BLaER1 treated with 17β-estradiol and CSF1 and Interleukin-3, amounts not matched to agents 10 nM and 100 nM (cell line): ENCODE results near the gene TK1.

Source experiments
- H3K27ac ChIP-seq, 11 experiments: shearing (Covaris generic); formaldehyde crosslinking; 2 replicates each; pipeline ENCODE4 v1.8.1; 2022
- H3K27me3 ChIP-seq, 11 experiments: shearing (Covaris generic); formaldehyde crosslinking; 2 replicates each; pipeline ENCODE4 v1.8.1; 2022
- H3K36me3 ChIP-seq, 11 experiments: shearing (Covaris generic); formaldehyde crosslinking; 2 replicates each; pipeline ENCODE4 v1.8.1; 2022
- H3K4me1 ChIP-seq, 10 experiments: shearing (Covaris generic); formaldehyde crosslinking; 2 replicates each; pipeline ENCODE4 v1.8.1; 2022
- H3K4me2 ChIP-seq, 11 experiments: shearing (Covaris generic); formaldehyde crosslinking; 2 replicates each; pipeline ENCODE4 v1.8.1; 2022
- H3K4me3 ChIP-seq, 10 experiments: shearing (Covaris generic); formaldehyde crosslinking; 2 replicates each; pipeline ENCODE4 v1.8.1; 2022
- H3K9ac ChIP-seq, 11 experiments: shearing (Covaris generic); formaldehyde crosslinking; 2 replicates each; pipeline ENCODE4 v1.8.1; 2022
- H3K9me3 ChIP-seq, 11 experiments: shearing (Covaris generic); formaldehyde crosslinking; replicated peaks in 1 of 11; 2 replicates each; pipeline ENCODE4 v1.8.1; 2022
- H4K20me1 ChIP-seq, 11 experiments: shearing (Covaris generic); formaldehyde crosslinking; 2 replicates each; pipeline ENCODE4 v1.8.1; 2022
- Cebpa-rat ChIP-seq, 11 experiments: shearing (Covaris generic); IDR thresholded peaks; 2 replicates each; pipeline ENCODE4 v1.8.1; 2022

Gene TK1

DNA sequence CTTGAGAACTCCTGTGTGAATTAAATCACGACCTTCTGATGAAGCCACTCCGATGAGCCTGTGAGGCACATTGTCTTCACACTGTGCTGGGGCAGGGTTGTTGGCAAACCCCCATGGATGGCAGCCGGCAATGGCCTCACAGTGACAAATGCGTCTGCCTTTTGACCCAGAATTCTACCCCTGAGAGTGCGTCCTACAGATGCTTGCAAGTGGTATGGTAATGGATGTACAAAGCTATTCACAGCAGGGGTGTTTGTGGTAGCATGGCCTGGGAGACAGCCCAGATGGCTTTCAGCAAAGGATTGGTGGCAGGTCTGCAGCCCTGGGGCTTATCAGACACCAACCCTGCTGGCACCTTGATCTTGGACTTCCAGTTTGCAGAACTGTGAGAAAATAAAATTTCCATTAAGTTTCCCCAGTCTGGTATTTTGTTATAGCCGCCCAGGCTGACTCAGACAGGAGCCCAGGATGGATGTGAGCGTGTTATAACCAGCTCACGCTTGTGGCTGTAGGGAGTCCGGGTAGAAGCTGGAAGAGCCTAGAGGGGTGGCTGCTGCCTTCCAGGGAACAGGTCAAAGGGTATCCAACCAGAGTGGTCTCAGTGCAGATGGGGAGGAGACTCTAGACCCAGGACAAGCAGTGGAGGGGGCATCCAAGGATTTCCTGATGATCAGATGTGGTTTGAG, 10.4 kb upstream of the TK1 start:
- H4K20me1 ChIP-seq = peaks cover 0 to 4% (median 0%) of the 10 kb centered on the region in 11 experiments; a peak in 2 of 22 replicates
- H3K36me3 ChIP-seq = peaks cover 39 to 80% (median 72%) of the 10 kb centered on the region in 11 experiments
- H3K4me3 ChIP-seq = no peak overlapping the region; a peak in 1 of 20 replicates
- peak overlapping the region; percentile 22 to 80 (median 72); a peak in 12 of 22 replicates for H3K9ac ChIP-seq
- H3K4me1 ChIP-seq = peaks cover 32 to 65% (median 50%) of the 10 kb centered on the region in 10 experiments
- peaks cover 0 to 22% (median 12%) of the 10 kb centered on the region in 11 experiments; a peak in 15 of 22 replicates for H3K9me3 ChIP-seq
- no peaks in the 10 kb centered on the region for H3K27me3 ChIP-seq
- H3K27ac ChIP-seq = peak overlapping the region; percentile 55 to 90 (median 87); a peak in 21 of 22 replicates
- TF ChIP-seq Cebpa-rat (IDR thresholded peaks at IDR 0.05) = no peak
- peak overlapping the region; percentile 55 to 92 (median 80); a peak in 20 of 22 replicates for H3K4me2 ChIP-seq

DNA sequence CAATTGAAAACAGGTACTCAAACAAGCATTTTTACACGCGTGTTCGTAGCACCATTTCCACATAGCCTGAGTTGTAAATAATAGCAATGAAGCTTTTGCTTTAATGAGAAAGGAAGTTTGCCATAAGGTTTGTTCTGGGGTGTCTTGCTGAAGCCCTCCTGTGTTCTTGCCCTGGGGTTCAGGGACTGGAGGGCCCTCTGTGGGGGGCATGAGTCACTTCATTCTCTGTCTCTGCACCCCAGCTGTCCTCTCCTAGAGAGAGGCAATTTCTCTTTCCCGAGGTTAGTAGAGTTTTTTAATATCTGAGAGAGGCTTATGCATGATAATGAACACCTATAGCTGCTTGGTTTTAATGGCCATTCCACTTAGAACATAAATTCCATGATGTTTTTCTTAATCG, 9.9 kb upstream of the TK1 start:
- Histone ChIP-seq H3K9ac (peak overlapping the region in 2 of 11 experiments; percentile 75; a peak in 3 of 22 replicates), H3K27ac (peak overlapping the region in 10 of 11 experiments; percentile 80 to 90 (median 87); a peak in 16 of 22 replicates)
- no peak for TF ChIP-seq Cebpa-rat (IDR thresholded peaks at IDR 0.05)

DNA sequence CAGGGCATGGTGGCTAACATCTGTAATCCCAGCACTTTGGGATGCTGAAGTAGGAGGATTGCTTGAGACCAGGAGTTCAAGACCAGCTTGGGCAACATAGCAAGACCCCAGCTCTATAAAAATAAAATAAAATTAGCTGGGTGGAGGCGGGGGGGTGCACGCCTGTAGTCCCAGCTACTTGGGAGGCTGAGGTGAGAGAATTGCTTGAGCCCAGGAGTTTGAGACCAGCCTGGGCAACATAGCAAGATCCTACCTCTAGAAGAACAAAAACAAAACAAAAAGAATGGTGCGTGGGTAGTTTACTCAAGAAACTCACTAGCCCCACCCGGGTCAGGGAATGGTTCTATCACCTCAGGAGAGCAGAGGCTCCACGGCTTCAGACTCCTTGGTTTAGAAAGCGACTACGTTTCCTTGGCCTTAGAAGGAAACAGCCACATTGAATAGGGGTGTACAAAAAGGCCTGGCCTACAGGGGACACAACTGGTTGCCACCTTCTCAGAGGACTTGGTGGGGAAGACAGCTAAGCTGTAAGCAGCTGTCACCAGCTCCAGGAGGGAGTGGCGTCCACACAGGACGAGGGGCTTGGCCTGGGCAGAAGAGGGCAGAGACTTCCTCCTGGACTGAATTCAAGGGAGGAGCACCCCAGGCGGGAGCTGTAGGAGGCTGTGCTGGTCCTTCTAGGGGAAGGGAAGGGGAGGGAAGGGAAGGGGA, 716 bp downstream of the TK1 start:
- no peak for TF ChIP-seq Cebpa-rat (IDR thresholded peaks at IDR 0.05)
- Histone ChIP-seq H3K4me2 (peak overlapping the region; percentile 84 to 99 (median 93)), H3K27ac (peak overlapping the region in 8 of 11 experiments; percentile 62 to 93 (median 88); a peak in 11 of 22 replicates), H3K9ac (peak overlapping the region in 9 of 11 experiments; percentile 73 to 92 (median 89); a peak in 17 of 22 replicates), H3K36me3 (peaks cover 7 to 67% (median 49%) of the 10 kb centered on the region in 11 experiments; a peak in 21 of 22 replicates), H3K4me1 (peaks cover 57 to 88% (median 77%) of the 10 kb centered on the region in 10 experiments), H3K9me3 (no peaks in the 10 kb centered on the region), H3K27me3 (no peaks in the 10 kb centered on the region), H4K20me1 (peaks cover 0 to 39% (median 14%) of the 10 kb centered on the region in 11 experiments; a peak in 12 of 22 replicates), H3K4me3 (peak overlapping the region in 8 of 10 experiments; percentile 65 to 78 (median 72); a peak in 16 of 20 replicates)

More for the DNA sequence above, 9.9 kb upstream of the TK1 start:
- H4K20me1 ChIP-seq = peaks cover 0 to 7% (median 0%) of the 10 kb centered on the region in 11 experiments; a peak in 2 of 22 replicates
- H3K4me1 ChIP-seq = peaks cover 33 to 71% (median 50%) of the 10 kb centered on the region in 10 experiments
- peak overlapping the region in 7 of 11 experiments; percentile 3 to 92 (median 82); a peak in 7 of 22 replicates for H3K4me2 ChIP-seq
- H3K4me3 ChIP-seq = no peak overlapping the region
- no peaks in the 10 kb centered on the region for H3K27me3 ChIP-seq
- peaks cover 44 to 85% (median 75%) of the 10 kb centered on the region in 11 experiments for H3K36me3 ChIP-seq
- peaks cover 0 to 22% (median 12%) of the 10 kb centered on the region in 11 experiments; a peak in 15 of 22 replicates for H3K9me3 ChIP-seq

DNA sequence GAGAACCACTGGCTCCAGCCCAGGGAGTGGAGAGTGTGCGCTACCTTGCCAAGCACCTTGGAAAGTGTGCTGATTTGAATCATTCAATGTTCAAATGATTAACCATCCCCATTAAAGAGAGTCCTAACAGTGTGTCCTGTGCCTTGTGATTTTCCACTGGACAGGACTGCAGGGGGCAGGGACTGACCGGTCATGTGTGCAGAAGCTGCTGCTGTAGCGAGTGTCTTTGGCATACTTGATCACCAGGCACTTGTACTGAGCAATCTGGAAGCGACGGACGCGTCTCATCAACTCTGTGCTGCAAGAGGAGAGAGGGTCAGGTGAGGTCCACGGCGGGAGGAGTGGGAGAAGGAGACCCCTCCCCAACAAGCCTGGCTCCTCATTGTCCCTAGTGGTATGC, 2.0 kb downstream of the TK1 start:
- H3K36me3 ChIP-seq = peaks cover 0 to 65% (median 49%) of the 10 kb centered on the region in 11 experiments; a peak in 18 of 22 replicates
- peak overlapping the region in 6 of 11 experiments; percentile 37 to 91 (median 88); a peak in 8 of 22 replicates for H3K9ac ChIP-seq
- H4K20me1 ChIP-seq = peaks cover 0 to 42% (median 9%) of the 10 kb centered on the region in 11 experiments; a peak in 10 of 22 replicates
- peak overlapping the region in 10 of 11 experiments; percentile 84 to 96 (median 92); a peak in 18 of 22 replicates for H3K4me2 ChIP-seq
- H3K9me3 ChIP-seq = no peaks in the 10 kb centered on the region
- no peak for TF ChIP-seq Cebpa-rat (IDR thresholded peaks at IDR 0.05)
- peaks cover 58 to 88% (median 77%) of the 10 kb centered on the region in 10 experiments for H3K4me1 ChIP-seq
- H3K27me3 ChIP-seq = no peaks in the 10 kb centered on the region
- H3K27ac ChIP-seq = no peak overlapping the region
- H3K4me3 ChIP-seq = peak overlapping the region in 4 of 10 experiments; percentile 6 to 78 (median 70); a peak in 3 of 20 replicates

DNA sequence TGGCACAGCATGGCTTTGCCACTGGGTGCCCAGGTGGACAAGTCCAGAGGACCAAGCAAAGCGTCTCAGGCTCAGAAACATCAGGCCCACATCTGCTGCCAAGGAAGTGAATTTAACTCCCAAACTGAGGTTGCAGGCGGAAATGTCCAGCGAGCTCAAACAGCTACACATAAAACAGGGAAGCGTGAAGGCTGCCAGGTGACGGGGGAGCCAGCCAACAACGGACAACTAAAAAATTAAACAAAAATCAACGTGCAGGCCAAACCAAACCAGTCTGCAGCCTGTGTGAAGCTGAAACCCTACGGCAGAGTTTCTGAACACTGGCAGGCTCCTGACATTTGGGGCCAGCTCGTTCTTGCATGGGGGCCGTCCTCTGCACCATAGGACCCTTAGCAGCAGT, 2.5 kb downstream of the TK1 start:
- Histone ChIP-seq H3K4me1 (peaks cover 58 to 88% (median 78%) of the 10 kb centered on the region in 10 experiments), H3K36me3 (peaks cover 0 to 65% (median 54%) of the 10 kb centered on the region in 11 experiments; a peak in 17 of 22 replicates), H4K20me1 (peaks cover 0 to 47% (median 9%) of the 10 kb centered on the region in 11 experiments; a peak in 9 of 22 replicates), H3K9me3 (no peaks in the 10 kb centered on the region), H3K9ac (peak overlapping the region in 4 of 11 experiments; percentile 0 to 91 (median 23); a peak in 3 of 22 replicates), H3K27ac (no peak overlapping the region), H3K27me3 (no peaks in the 10 kb centered on the region), H3K4me2 (peak overlapping the region in 9 of 11 experiments; percentile 84 to 96 (median 93); a peak in 15 of 22 replicates), H3K4me3 (no peak overlapping the region)
- no peak for TF ChIP-seq Cebpa-rat (IDR thresholded peaks at IDR 0.05)

DNA sequence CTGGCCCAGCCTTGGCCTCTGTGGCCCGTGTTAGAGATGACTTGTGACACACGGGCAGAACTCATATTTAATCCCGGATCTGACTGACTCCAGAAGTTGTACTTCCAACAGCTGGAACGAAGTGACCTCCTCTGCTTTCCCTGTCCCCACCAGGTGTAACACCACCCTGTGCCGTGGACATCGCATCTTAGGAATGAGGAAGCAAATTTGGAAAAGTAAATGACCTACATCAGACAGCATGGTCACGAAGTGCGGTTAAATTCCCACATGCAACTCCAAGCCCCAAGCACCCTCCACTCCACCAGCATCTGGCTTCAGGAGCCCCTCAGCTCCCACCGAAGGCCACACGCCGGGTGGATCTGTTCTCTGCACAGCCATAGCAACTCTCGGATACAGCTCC, 2.9 kb downstream of the TK1 start:
- H3K4me2 ChIP-seq = peak overlapping the region in 9 of 11 experiments; percentile 26 to 96 (median 93); a peak in 11 of 22 replicates
- no peak for TF ChIP-seq Cebpa-rat (IDR thresholded peaks at IDR 0.05)
- peaks cover 0 to 51% (median 9%) of the 10 kb centered on the region in 11 experiments; a peak in 9 of 22 replicates for H4K20me1 ChIP-seq
- H3K27me3 ChIP-seq = no peaks in the 10 kb centered on the region
- peak overlapping the region in 7 of 11 experiments; percentile 0 to 91 (median 37); a peak in 9 of 22 replicates for H3K9ac ChIP-seq
- H3K36me3 ChIP-seq = peaks cover 0 to 66% (median 59%) of the 10 kb centered on the region in 11 experiments; a peak in 17 of 22 replicates
- H3K27ac ChIP-seq = 0 out of 22 replicates have a peak overlapping the region, but pooled peaks of 1 of the 11 experiments have one; percentile 13
- H3K4me1 ChIP-seq = peaks cover 58 to 88% (median 78%) of the 10 kb centered on the region in 10 experiments
- no peaks in the 10 kb centered on the region for H3K9me3 ChIP-seq
- no peak overlapping the region for H3K4me3 ChIP-seq

DNA sequence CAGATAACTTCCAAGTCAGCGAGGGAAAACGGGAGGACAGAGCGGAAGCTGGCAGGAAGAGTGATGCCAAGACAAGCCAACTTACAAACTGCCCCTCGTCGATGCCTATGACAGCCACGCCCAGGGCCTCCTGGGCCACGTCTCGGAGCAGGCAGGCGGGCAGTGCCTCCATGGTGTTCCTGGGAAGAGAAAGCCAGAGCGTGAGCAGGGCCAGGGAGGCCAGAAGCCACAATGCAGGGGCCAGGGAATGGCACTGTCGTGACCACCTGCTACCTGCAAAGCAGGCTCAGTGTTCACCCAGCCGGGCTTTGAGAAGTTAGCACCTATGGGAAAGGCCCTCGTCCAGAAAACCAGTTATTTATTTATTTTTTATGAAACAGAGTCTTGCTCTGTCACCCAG, 4.3 kb downstream of the TK1 start:
- Histone ChIP-seq H3K27ac (no peak overlapping the region), H3K4me2 (no peak overlapping the region), H3K27me3 (no peaks in the 10 kb centered on the region), H3K9me3 (no peaks in the 10 kb centered on the region), H3K4me3 (no peak overlapping the region), H3K9ac (peak overlapping the region in 2 of 11 experiments; percentile 10 to 19; a peak in 2 of 22 replicates), H3K36me3 (peaks cover 0 to 80% (median 69%) of the 10 kb centered on the region in 11 experiments; a peak in 17 of 22 replicates), H4K20me1 (peaks cover 0 to 52% (median 9%) of the 10 kb centered on the region in 11 experiments; a peak in 9 of 22 replicates), H3K4me1 (peaks cover 49 to 77% (median 68%) of the 10 kb centered on the region in 10 experiments)
- no peak for TF ChIP-seq Cebpa-rat (IDR thresholded peaks at IDR 0.05)

DNA sequence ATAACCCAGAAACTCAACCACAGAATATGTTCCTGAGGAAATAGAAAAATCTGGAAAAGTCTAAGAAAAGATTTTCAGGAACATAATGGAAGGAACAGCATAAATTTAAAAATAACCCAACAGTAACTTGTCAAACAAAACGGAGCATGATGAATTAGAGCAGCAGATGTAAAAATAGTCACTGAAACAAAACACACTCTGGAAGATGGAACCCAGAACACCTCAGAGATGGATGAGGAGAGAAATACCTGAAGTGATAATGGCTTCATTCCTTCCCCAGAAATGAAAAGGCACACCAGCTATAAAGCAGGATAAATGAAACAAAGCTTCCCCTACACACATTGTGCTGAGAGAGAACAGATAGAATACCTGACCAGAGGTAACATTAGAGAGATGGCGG, 6.3 kb downstream of the TK1 start:
- Histone ChIP-seq H3K9me3 (no peaks in the 10 kb centered on the region), H3K27ac (peak overlapping the region; percentile 35 to 73 (median 61); a peak in 17 of 22 replicates), H3K4me3 (peak overlapping the region in 4 of 10 experiments; percentile 5 to 24 (median 14); a peak in 4 of 20 replicates), H4K20me1 (peaks cover 0 to 55% (median 22%) of the 10 kb centered on the region in 11 experiments; a peak in 11 of 22 replicates), H3K27me3 (no peaks in the 10 kb centered on the region), H3K36me3 (peaks cover 0 to 91% (median 77%) of the 10 kb centered on the region in 11 experiments; a peak in 17 of 22 replicates), H3K4me1 (peaks cover 55 to 83% (median 72%) of the 10 kb centered on the region in 10 experiments), H3K4me2 (peak overlapping the region; percentile 55 to 92 (median 72)), H3K9ac (peak overlapping the region; percentile 4 to 70 (median 56); a peak in 18 of 22 replicates)
- TF ChIP-seq Cebpa-rat (IDR thresholded peaks at IDR 0.05) = no peak
